ENCODE data around the gene PRELP. TPM values are rescaled to one million over a fixed set of nuclear protein-coding genes. Genes with fewer than 3 reads are reported as not detected.
"Not testable (repeated sequence)": the region's sequence is repeated elsewhere in the genome, so short reads cannot be mapped to it uniquely, and the experiment has no call there.

PRELP gene
- total RNA-seq = not detected

GRCh38 chr1:203475012-203475981 is at the start of gene PRELP:
Gene PRELP, plus strand, starts transcription at chr1:203475806. Its CDS starts 7,379 bp downstream, at chr1:203483185.
- ChIA-PET CTCF (interaction anchor here (0.6 to 3.7 kb wide), 3 partner anchors 12 to 137 kb away, joined by 3 to 17 read pairs (median 3); no protein-coding TSS in a partner anchor), POLR2A (interaction anchor here (0.7 kb wide), 1 partner anchor 547 kb away, joined by 5 read pairs; no protein-coding TSS in a partner anchor)

- CTCF ChIA-PET = interaction anchor here (1.2 kb wide), 1 partner anchor 159 kb away, joined by 3 read pairs; no protein-coding TSS in a partner anchor
- POLR2A ChIA-PET = no interaction called here
These were observed 49.2 kb upstream of the PRELP start for GRCh38 chr1:203426366-203426765.

DNA sequence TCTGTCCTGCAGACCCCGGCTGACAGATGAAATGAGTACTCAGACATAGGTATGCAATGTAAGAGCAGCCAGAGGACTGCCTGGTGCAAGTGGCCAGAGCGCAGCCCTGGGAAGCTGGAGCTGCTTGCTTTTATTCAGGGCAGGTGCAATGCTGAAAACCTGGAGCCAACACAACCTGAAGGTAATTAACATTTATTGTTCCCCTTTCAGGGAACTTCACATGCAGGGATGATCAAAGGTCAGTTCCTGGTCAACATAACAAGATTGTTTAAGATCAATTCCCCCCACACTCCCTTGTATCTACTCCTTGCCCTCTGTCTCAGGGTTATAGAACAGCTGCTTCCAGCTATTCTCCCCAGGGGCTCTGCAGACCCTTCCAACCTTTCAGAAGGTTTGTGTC is 48.7 kb upstream of the PRELP start:
- POLR2A ChIA-PET = no interaction called here
- CTCF ChIA-PET = no interaction called here

DNA sequence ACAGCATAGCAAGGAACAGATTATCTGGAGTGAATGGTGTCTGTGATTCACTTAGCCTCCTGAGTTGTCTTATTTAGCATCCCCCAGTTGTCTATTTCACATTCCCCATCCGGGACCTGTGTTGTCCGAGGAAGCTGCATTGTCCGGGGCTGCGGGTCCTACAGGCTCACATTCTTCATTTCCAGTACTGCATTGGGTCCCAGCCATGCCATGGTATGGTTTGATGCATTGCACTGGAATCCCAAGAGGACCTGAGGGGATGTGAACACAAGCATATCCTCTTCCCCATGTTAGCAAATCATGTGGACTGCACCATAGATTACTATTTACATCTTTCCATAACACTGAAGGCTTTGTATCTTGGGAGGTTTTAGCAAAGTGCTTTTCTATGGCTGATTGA is 48.2 kb upstream of the PRELP start:
- ChIA-PET POLR2A (no interaction called here), CTCF (no interaction called here)

- POLR2A ChIA-PET = no interaction called here
- CTCF ChIA-PET = no interaction called here
These were observed 46.5 kb upstream of the PRELP start for GRCh38 chr1:203428981-203429599.

GRCh38 chr1:203435615-203436014 is 40.0 kb upstream of the PRELP start:
- ChIA-PET POLR2A (no interaction called here), CTCF (no interaction called here)

DNA sequence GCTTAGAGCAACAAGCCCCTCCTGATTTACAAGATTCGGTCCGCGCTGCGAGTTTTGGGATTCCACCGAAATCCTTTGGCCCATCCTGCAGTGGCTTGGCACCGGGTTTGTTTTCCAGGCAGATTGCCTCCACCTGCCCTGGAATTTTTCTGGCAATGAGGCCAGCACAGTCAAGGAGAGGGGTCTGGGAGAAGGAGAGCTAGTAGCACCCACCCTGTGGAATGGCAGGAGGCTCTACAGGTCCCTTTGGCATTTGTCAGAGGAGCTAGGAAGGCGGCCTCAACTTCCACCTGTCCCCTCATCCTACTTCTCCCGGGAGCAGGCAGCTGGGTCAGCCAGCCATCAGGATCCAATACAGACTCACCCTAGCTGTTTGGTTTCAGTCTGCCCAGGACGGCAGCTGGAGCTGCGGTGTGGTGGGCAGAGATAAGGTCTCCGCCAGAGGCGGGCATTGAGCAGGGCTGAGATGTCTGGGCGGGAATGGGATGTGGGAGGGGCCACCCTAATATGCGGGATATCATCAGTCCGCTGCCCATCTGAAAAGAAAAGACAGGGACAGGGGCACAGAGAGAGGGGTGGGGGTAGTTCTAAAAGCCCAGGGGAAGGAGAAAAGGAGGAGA is 37.8 kb upstream of the PRELP start:
- CTCF ChIA-PET = no interaction called here

DNA sequence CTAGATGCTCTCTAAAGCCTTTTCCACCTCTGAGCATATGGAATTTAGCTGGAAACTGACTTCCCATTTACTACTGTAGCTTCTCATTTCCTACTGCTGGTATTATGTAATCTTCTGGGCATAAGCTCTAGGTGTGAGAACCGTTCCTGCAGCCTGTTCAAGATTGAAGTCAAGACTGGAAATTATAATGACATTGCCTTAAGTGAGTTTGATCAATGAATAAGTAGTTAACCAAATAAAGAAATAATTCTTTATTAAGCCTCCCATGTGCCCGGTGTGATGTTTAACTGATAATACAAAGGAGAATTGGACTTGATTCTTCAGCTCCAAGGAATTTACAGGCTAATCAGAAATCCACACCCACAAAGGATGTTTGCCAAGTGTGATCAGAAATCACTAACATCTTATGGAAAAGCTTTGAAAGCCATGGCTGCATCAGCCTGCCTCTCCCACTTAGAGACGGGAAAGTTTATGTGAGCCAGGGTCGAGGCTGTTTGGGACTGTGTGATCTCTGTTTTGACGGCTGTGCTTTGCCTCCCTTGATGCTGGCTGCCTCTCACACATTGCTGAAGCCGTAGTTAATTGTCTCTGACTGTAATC is 36.4 kb upstream of the PRELP start:
- CTCF ChIA-PET = interaction anchor here (1.5 kb wide), 1 partner anchor 99 kb away, joined by 5 read pairs; no protein-coding TSS in a partner anchor
- POLR2A ChIA-PET = no interaction called here

More for the DNA sequence above, 37.8 kb upstream of the PRELP start:
- POLR2A ChIA-PET = no interaction called here

- POLR2A ChIA-PET = no interaction called here
- CTCF ChIA-PET = interaction anchor here (1.5 kb wide), 1 partner anchor 100 kb away, joined by 5 read pairs; no protein-coding TSS in a partner anchor
These were observed 34.8 kb upstream of the PRELP start for GRCh38 chr1:203440771-203441170.

DNA sequence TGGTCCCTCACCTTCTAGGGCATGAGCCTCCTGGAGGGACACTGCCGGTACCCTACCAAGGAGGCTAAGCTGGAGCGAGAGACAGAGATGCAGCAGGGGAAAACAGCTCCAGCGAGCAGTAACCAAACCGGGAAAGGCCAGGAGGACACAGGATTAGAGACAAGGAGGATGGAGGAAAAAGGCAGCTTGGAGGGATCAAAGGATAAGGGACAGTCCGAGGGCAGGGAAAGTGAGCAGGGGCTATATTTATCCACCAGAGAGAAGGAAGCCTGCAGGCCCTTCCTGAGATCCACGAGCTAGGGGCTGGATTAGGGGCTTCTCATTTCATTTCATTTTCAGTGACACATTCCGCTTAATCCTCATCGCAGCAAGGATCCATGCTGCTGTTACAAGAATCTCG is 33.8 kb upstream of the PRELP start:
- ChIA-PET POLR2A (no interaction called here), CTCF (no interaction called here)

DNA sequence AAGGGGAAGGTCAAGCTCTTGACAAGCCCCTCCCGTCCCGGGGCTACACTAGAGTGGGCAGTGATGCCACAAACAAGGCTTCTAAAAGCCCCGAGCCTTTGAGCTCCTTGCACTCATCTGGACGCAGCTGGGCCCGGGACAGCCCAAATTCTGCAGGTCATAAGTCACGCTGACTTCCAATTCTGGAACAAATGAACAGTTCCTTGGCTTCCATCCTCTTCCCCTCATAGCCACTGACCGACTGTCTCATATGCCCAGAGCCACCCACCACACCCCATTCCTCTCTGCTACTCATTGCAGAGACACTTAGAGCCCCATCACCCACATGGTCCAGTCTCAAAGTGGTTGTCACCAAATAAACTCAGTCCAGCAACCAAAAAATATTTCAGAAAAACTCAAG is 32.8 kb upstream of the PRELP start:
- ChIA-PET CTCF (no interaction called here), POLR2A (no interaction called here)

- POLR2A ChIA-PET = no interaction called here
- CTCF ChIA-PET = no interaction called here
These were observed 32.3 kb upstream of the PRELP start for GRCh38 chr1:203443296-203443695.

- POLR2A ChIA-PET = no interaction called here
These were observed 31.4 kb upstream of the PRELP start for GRCh38 chr1:203444171-203444576.

DNA sequence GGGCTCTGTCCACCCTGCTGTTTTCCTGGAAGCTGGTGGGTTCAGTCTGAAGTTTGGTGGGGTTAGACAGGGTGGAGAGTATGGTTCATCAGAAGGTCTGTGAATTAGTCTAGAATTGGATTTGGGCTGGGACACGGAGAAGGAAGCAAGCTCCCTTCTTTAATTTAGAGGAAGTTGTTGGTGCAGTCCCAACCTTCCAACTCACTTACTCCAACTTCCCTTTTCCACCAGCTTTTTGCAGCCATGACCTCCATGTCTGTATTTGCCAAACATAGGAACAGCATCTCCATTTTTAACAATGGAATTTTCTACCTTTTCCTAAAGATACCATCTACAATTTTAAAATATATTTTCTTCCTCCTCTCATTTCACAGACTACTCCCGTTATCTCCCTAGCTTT is 28.5 kb upstream of the PRELP start:
- CTCF ChIA-PET = no interaction called here
- POLR2A ChIA-PET = no interaction called here

More at GRCh38 chr1:203444171-203444576, 31.4 kb upstream of the PRELP start:
- CTCF ChIA-PET = no interaction called here

DNA sequence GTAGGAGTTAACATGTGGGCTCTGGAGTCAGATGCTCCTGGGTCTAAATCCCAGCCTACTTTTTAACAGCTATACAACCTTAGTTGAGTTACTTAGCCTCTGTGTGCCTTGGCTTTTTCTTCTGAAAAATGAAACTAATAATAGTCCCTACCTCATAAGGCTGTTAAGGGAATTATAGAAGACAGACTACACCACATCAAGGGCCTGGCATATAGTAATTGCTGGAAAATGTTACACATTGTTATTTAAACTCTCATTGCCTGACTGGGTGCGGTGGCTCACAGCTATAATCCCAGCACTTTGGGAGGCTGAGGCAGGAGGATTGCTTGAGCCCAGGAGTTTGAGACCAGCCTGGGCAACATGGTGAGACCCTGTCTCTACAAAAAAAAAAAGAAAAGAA is 28.0 kb upstream of the PRELP start:
- POLR2A ChIA-PET, CTCF ChIA-PET: not testable (repeated sequence)

DNA sequence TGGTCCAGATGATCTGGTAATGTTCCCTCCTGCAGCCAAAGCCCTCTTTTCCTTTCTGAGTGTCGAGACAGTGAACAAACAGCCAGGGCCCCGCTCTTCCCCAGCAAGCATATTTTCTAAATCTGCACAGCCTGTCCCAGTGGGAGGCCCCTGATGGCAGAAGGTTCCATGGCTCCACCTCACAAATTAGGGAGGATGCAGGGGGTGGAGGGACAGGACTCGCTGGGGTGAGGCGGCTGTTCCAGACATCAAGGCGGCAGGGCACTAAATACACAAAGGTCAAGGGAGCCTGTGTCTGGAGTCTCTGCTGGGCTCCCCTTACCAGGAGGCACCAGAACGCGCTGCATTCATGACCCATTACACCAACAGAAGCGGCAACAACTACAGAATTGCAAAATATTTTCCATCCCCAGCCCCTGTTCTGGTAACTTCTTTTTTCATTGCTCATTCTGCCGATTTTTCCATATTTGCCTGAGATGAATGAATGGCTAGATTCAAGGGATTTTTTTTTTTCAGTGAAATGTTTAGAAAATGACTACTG is 27.0 kb upstream of the PRELP start:
- ChIA-PET CTCF (no interaction called here), POLR2A (no interaction called here)

DNA sequence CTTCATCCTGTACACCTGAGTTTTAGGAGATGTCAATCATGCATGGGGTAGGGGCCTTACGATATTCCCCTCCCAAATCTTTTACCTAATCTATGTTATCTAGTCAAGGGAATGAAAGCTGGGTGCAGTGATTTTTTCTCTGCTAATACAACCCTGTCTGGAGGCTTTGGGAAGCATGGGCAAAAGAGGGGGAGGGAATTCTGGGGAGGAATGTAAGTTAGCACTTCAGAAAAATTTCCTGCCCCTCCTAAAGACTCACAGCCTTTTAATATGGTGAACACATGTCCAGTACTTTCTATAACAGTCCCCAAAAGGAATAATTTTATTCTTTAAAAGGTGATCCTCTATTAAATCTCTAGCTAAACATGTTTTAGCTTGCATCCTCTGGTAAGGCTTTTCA is 25.6 kb upstream of the PRELP start:
- ChIA-PET POLR2A (no interaction called here), CTCF (interaction anchor here (1.0 kb wide), 1 partner anchor 38 kb away, joined by 3 read pairs; no protein-coding TSS in a partner anchor)

GRCh38 chr1:203450479-203451149 is 25.0 kb upstream of the PRELP start:
- ChIA-PET CTCF (interaction anchor here (1.0 kb wide), 1 partner anchor 37 kb away, joined by 3 read pairs; no protein-coding TSS in a partner anchor), POLR2A (no interaction called here)

All from activated CD8-positive, alpha-beta memory T cell treated with anti-CD3 and anti-CD28 coated beads for 36 hours (primary cell).